ENCODE data around the gene PRDM11.
A peak's percentile ranks its signal among the peaks of the same experiment; 100 is the strongest.

PRDM11 gene

GRCh38 chr11:45158210-45158731 lies 11.8 kb downstream of the PRDM11 start:
- DNase-seq: no peak

GRCh38 chr11:45158891-45159605 lies 12.6 kb downstream of the PRDM11 start:
- no peak for DNase-seq

DNA sequence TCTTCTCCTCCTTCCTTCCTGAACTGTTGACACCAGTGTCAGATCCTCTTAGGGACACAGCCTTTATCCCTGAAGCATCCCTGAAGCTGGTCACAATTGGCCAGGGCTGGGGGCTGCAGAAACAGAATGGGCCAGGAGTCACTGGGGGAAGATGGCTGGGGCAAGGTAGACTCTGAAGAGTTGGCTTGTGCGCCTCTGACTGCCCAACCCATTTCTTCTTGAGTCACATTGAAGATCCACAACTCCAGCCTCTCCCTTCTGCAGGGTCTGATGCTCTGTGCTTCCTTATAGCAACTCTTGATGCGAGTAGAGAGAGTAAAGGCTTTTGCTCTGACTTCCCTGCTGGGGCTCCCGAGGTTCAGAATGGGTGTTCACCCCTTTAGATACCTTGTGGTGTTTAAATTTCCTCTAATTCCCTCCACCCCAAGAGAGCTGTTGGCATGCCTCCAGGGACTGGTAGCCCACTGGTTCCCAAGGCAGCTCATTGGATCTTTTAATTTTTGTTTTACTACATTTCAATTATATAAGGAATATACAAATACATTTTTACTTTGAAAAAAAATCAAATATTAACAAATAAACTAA lies 13.4 kb downstream of the PRDM11 start:
- DNase-seq: no peak

DNA sequence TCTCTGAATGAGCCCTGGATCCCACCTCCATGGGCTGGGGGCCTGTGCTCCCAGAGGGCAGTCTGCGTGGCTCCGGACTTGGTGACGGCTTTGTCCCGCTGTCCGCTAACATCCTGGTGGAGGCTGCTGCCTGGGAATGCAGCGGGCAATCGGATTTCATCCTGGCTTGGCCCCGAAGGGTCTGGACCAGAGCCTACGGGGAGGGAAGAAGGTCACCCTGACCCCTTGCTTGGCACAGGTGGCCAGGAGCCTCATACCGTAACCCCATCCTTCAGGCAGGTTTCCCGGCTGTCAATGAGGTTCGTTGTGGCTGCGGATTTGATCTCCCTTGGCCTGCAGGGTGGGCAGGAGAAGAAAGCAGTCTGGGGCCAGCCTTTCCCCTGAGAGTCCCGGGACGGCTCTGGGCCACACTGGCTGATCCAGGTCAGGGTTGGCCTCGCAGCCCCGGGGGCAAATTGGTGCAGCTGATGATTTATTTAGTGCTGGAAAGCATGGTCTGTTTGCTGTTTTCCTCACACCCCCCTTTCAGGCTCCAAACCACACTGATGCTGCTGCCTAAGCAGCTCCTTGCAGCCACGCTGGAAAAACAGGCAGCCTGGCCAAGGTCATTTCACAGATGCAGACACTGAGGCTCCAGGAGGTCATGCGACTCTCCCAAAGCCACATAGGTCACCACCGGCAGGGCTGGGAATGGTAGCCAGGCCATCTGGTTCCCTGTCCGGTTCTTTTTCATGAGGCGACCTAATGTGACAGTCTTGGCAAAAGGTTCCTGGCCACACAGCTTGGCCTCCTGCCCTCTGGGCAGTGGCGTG lies 15.0 kb downstream of the PRDM11 start:
- no peak for DNase-seq

DNA sequence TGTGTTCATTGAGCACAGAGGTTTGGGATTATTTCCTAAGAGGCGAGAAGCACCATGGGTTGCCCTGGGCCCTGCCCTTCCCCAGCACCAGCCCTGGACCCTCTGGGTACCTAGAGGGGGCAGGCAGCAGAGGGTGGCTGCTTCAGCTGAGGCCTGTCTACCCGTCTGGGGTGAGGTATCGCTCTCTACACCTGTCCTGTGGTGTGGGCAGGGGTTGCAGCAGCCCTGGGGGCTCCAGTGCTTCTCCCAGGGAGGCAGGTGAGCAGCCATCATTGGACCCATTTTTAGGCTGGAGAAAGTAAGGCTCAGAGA lies 15.6 kb downstream of the PRDM11 start:
- DNase-seq: no peak

DNA sequence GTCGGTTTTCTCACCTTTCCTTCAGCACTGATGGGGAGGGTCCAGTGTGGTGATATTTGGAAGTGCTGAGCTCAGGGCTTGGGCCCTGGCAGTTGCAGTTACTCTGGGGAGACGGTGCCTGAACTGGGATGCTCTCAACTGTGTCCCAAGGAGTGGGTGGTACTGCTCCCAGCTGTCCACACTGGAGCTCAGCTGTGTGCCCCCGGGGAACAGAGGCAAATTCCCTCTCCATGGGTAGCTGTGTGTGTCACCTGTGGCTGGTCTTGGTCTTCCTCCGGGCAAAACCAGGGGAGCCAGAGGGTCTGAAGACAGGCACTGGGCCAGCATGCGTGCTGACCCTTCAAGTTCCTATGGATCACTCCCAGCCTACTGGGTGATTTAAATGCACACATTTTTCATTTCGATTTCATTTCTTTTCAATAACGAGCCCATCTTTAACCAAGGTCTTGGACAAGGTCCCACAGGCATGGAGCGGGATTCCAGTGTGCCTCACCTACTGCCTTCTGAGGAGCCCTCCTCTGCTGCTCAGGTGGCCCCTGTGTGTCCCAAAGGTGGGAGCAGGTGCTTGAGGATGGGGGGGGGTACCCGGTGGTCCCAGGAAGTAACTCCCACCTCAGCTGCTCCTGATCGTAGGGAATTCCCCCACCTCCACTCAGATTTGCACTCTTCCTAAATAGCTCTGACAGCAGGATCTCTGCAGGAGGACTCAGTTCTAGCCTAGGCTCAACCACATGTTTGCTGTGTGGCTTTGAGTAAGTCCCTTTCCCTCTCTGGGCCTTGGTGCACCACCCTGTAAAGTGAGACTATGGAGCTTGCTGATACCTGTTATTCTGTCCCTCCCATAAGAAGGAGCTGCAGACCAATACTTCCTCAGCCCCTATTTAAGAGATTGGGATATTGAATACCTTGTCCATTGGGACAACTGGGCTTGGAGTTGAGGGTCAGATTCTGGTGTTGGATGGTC lies 16.8 kb downstream of the PRDM11 start:
- no peak for DNase-seq

- DNase-seq: no peak
These were observed 17.6 kb downstream of the PRDM11 start for GRCh38 chr11:45163956-45164575.

- DNase-seq: no peak
These were observed 18.9 kb downstream of the PRDM11 start for GRCh38 chr11:45165386-45165785.

DNA sequence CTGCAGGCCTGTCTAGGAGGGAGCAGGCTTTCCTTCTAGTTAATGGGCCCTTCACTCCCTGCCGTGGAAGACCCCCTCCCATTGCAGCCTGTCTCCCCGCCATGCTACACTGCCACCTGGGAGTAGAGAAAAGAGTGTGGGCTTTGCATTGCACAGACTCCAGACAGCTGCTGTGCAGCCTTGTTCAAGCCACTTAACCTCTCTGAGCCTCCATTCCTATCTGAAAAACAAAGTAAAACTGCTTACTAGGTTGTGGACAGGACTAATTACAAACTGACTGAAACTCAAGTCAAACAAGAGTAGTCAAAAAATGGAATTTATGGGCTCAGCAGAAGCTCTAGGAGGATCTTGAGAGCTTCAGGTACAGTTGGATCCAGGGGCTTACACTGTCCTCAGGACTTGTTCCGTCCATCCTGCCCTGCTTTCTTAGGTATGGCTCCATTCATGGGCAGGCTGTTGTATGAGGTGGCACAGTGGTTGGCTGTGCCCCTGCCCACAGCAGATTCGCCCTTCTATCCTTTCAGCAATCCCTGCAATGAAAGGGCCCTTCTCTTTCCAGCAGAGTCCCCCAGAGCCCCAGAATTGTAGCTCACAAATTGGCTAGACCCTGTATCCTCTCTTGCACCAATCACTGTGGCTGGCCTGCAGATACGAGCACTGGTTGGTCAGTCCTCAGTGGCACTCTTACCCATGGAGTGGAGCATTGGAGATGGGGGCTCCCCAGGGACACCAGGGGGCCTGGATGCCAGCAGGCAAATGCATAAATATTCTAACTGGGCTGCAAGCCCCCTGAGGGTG lies 19.6 kb downstream of the PRDM11 start:
- no peak for DNase-seq

- no peak for DNase-seq
These were observed 20.1 kb downstream of the PRDM11 start for GRCh38 chr11:45166604-45166897.

GRCh38 chr11:45167283-45167682 lies 20.8 kb downstream of the PRDM11 start:
- DNase-seq: no peak

- no peak for DNase-seq
These were observed 22.1 kb downstream of the PRDM11 start for GRCh38 chr11:45168366-45169130.

GRCh38 chr11:45169310-45170072 lies 23.1 kb downstream of the PRDM11 start:
- no peak for DNase-seq

DNA sequence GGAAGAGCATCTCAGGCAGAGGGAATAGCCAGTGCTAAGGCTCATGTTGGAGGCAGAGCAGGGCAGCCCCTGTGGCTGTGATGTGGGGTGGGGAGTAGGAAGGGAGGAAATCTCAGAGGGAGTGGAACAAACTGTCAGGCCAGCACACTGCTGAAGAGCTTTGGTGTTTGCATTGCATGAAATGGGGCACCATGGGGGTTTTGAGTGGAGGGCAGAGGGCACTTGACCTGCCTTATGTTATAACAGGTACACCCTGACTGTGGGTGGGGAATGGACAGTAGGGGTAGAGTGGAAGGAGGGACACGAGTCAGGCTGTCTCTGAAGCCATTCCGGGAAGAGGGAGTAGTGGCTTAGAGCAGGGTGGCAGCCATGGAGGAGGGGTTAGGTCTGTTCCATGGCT lies 24.0 kb downstream of the PRDM11 start:
- DNase-seq: no peak

DNA sequence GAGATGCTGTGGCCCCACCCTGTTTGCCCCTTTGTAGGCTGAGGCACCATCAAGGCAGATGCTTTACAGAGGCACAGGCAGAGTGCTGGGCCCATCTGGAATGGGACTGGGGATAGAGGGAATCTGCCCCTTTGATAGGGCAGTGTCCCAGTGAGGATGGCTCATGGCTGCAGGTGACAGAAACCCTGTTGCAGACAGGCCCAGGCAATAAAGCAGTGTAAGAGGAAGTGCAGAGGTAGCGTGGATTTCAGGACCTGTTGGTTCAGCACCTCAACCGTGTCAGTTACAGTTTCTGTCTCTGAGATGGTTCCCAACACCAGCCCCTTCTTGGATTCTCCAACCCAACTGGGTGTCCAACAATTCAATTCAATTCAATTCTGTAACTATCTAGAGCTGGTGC lies 25.1 kb downstream of the PRDM11 start:
- no peak for DNase-seq

DNA sequence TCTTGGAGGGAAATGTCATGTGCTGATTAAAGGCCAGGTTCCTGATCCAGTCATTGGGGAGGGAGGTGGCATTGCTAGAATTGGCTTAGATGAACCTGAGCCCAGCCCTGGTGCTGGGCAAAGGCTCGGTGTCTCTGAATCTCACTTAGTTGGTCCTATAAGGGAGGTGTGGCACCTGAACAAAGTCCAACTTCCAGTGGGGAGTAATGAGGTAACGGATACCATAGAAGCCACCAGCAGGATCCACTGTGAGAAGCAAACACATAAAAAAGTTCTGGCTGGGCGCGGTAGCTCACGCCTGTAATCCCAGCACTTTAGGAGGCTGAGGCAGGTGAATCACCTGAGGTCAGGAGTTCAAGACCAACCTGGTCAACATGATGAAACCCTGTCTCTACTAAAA lies 26.6 kb downstream of the PRDM11 start:
- no peak for DNase-seq

DNA sequence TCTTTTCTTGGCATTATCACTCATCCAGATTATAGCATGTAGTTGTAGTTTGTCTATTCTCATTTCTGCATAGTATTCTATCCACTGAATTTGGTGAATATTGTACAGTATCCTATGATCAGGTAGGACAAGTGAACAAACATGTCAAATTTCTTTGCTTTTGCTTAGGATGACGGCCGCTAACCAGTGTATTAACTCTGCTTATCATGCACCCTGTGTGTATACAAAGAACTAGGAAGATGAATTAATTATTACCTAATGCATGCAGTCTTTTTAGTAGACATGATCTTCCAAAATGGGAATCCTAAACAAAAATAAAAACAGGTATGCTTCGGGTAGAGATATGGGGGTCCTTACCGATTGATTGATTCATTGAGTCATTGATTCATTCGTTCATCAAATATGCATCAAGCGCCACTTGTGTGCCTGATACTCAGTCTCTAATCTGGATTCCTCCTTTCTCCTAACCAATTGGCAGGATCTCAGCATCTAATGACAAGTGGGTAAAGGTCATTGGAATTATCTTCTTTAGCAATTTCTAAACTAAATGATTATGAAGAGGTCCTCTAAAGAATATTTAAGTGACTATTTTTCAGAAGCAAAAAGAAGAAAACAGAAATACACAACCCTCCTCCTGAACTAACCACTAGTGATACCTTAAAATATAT lies 27.9 kb downstream of the PRDM11 start:
- DNase-seq: no peak

DNA sequence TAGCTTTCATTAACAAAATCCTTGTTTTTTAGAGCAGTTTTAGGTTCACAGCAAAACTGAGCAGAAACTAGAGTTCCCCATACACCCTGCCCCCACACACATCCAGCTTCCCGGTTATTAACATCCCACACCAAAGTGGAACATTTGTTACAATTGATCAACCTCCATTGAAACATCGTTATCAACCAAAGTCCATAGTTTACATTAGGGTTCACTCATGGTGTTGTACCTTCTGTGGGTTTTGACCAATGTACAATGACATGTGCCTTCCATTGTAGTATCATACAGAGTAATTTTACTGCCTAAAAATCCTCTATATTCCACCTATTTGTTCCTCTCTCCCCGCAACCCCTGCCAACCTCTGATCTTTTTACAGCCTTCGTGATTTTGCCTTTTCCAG lies 28.5 kb downstream of the PRDM11 start:
- no peak for DNase-seq

GRCh38 chr11:45176996-45177395 lies 30.6 kb downstream of the PRDM11 start:
- peak; percentile 84 for DNase-seq

GRCh38 chr11:45178223-45178622 lies 31.8 kb downstream of the PRDM11 start:
- no peak for DNase-seq
